GM11168 (cell line): ENCODE measurements around the gene LRP1B.

Experiments
- in situ Hi-C: fragments of 300-500 bp; cut with MboI; formaldehyde crosslinking; loops from one replicate; pipeline ENCODE4 v1.12.0; 2022; ENCODE audit warnings: low sequenced_read_pairs; ENCODE audit not compliant: unreplicated experiment

LRP1B gene

DNA sequence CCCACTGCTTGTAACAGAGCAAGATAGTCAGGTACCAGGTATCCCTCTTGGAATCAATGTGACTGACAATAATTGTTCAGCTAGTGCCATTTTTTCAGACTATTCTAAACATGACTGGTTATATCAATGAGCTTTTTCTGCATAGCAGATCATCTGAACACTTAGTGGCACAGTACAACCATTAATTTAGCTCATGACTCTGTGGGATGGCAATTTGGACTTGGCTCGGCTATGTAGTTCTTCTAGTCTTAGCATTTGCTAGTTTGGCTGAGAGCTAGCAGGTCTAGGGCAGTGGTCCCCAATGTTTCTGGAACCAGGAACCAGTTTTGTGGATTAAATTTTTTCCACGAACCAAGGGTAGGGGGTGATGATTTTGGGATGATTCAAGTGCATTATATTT lies 1929.2 kb downstream of the LRP1B start:
- in situ Hi-C loops = no loop called here

DNA sequence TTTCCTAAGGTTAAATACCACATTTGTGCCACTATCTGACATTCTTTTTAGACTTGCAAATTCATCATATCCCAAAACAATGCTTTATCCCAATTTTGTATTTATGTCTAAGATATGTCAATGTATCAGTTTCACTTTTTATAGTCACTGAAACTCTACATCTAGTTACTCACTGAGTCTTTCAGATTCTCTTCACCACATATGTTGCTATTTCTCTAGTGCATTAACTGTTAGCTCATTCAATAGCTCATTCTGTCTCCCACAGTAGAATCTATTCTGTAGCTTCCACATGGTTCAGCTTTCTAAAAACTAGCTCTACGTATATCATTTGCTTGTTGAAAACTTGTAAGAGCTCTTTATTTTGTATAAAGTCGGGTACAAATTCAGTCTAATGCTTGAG lies 1930.1 kb downstream of the LRP1B start:
- in situ Hi-C loops = no loop called here

DNA sequence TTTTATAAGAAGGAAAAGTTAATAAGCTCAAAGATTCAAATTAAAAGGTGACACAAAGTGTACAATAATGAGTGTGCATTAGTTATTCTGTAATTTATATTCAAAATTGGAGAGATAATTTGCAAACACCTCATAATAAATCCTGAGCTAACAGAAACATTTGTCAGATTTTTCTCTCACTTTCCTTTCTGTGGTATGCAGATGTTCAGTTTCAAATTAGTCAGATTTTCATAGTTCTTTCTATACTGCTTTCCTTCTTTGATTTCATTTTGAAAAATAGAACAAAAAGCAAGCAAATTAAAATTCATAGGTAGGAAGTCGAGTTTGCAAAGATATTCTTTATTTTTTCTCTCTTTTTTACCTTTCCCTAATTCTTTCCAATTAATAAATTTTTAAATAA lies 1930.5 kb downstream of the LRP1B start:
- in situ Hi-C loops = no loop called here

DNA sequence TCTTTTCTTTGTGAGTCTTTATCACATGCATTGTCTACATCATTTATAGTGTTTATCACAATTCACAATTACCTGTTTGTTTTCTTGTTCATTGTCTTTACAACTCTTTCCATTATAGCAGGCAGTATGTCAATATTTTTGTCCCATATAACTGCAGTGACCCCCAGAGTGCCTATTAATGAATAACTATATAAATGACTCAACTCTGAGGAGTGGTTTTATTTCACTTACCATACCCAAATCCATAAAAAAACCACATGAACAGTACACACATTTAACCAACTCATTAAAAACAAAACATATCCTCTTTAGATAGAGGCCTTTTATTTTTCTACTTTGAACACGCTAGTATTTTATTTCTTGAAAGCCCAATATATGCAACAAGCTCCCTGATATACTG lies 1931.5 kb downstream of the LRP1B start:
- in situ Hi-C loops = no loop called here

DNA sequence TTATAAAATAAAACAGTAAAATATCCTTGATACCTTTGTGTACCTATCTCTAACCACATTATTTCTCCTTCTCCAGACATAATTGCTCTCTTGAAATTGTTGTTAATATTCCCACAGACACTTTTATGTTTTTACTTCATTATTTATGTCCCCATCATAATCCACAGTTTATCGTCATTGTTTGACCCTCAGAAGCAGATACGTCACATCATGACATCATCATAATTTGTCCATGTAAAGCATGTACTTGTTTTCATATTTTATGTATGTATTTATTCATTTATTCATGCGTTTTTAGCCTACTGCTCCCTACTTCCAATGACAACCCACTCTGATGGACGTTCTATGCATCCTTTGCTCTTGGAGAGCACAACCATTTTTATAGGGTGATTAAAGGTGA lies 1943.7 kb downstream of the LRP1B start:
- in situ Hi-C loops = no loop called here

DNA sequence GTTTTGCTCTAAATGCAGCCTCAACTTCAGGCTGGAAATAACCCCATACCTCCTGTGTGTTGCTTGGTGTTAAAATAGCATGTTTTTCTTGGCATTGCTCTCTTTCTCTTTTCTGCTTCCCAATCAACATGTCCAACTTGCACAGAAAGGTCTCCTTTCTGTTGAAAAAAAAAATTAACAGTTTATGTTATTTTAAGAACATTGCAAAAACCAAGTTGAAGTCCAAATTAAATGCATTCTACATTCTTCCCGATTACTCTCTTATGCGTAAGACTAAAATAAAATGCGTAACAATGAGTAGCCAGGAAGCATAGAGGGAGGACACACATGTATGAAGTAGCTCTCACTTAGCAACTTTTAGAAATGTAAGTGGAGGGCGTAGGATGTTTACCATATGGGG lies 1944.5 kb downstream of the LRP1B start:
- in situ Hi-C loops = no loop called here

DNA sequence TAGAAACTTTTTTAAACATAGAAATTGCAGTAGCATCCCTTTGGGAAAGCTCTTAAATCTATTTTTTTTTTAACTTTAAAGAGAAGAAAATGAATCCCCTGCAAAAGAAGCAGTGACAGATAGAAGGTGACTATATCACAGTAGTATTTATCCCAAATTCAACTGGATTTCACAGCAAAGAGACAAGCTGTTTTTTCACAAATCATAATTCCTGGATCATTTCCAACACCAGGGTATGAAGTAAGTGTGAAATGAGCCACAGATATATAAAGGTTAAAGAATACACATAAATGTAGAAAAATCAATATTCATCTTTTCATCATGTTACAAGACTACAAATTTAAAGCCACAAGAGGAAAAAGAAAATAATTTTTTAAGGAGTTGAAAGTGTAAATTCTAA lies 1945.7 kb downstream of the LRP1B start:
- in situ Hi-C loops = no loop called here

DNA sequence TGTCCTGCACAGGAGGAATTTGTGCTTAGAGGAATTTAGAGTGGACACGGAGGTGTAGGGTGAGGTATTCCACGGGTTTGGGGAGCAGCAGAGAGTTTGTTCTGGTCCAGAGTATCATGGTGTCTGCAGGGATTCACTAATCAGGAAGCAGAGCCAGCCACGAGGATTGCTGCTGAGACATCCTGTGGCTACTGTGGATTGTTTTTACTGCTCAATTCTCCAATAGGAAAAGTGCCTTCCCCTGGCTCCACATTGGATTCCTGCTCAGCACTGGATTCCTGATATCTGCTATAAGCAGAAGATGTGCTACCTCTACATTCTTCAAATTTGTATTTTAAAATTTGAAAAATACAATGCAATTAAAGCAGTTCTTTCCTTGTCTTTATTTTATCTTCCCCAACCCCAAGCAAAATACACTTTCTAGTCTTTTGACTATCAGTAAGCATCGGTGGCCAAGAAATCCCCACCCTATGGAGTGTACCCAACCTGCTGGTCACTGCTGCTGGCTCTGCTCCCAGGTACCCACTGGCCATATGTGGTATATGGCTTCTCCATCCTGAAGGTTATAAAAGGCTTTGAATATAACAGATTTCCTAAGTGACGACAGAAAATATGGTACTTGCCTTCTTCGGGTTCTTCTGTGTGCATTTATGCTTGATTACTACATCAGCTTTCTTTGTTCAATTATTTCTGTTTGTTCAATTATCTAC lies 1947.6 kb downstream of the LRP1B start:
- in situ Hi-C loops = no loop called here
